B cell (primary cell): ENCODE measurements around the gene ANKS1B. TPM values are rescaled to one million over a fixed set of nuclear protein-coding genes. Genes with fewer than 3 reads are reported as not detected.

Experiments
- ATAC-seq: fragments of 200-7000 bp; cut with Tn5 transposase; one replicate; pipeline ENCODE4 v1.10.0; 2021; ENCODE audit warnings: low read depth, mild to moderate bottlenecking, moderate number of reproducible peaks, moderate library complexity
- CTCF ChIA-PET: fragments of 350-600 bp; sonication (Branson Sonifier 250); formaldehyde crosslinking; loops from one replicate; lab custom pipeline; 2021; ENCODE audit warnings: antibody characterized with exemption, inconsistent platforms; lab: Charles Lee
- POLR2A ChIA-PET: fragments of 350-600 bp; sonication (Branson Sonifier 250); formaldehyde crosslinking; loops from one replicate; lab custom pipeline; 2021; ENCODE audit warnings: antibody characterized with exemption; lab: Charles Lee
- DNase-seq: peaks from one replicate; pipeline ENCODE4 v3.0.0; 2013
- H2AFZ ChIP-seq: 2 replicates; pipeline ENCODE4 v1.6.1; 2012; ENCODE audit warnings: mild to moderate bottlenecking, low read depth, low read length; ENCODE audit not compliant: insufficient read depth, poor library complexity, severe bottlenecking
- H3K27ac ChIP-seq, 2 donors: 1 replicate in 1 of 2; 2 replicates in 1 of 2; pipeline ENCODE4 v1.5.1; 2012 to 2013; ENCODE audit warnings: low read length in 2 of 2, mild to moderate bottlenecking in 2 of 2, moderate library complexity in 1 of 2
- H3K27me3 ChIP-seq, 4 experiments: fragments of 200-600 bp in 1 of 4; sonication (generic) in 1 of 4; replicated peaks in 1 of 4; 1 replicate in 2 of 4; 2 replicates in 2 of 4; pipeline versions ENCODE4 v1.6.1 to v1.7.0; 2013 to 2016; ENCODE audit warnings: low read length in 3 of 4, mild to moderate bottlenecking in 2 of 4, mixed read lengths in 1 of 4, moderate library complexity in 1 of 4; ENCODE audit not compliant: insufficient read depth in 4 of 4, control insufficient read depth in 3 of 4; ENCODE audit errors: control extremely low read depth in 1 of 4
- H3K36me3 ChIP-seq, 2 experiments: replicated peaks in 1 of 2; 1 replicate in 1 of 2; 2 replicates in 1 of 2; pipeline versions ENCODE4 v1.6.1 to v1.7.1; 2013; ENCODE audit warnings: low read length in 1 of 2; ENCODE audit not compliant: insufficient read depth in 2 of 2, control insufficient read depth in 1 of 2; ENCODE audit errors: control extremely low read depth in 1 of 2, extremely low read depth in 1 of 2
- H3K4me1 ChIP-seq, 2 donors: fragments of 200-600 bp in 1 of 2; sonication (generic) in 1 of 2; 1 replicate in 1 of 2; 2 replicates in 1 of 2; pipeline versions ENCODE4 v1.5.1 to v1.6.1; 2013 to 2017; ENCODE audit warnings: low read length in 2 of 2; ENCODE audit not compliant: control insufficient read depth in 2 of 2, insufficient read depth in 2 of 2
- H3K4me2 ChIP-seq: replicated peaks from 2 replicates; pipeline ENCODE3; 2012; ENCODE audit warnings: mild to moderate bottlenecking, low read depth, low read length; ENCODE audit not compliant: poor library complexity, severe bottlenecking
- H3K4me3 ChIP-seq, 5 experiments: fragments of 200-600 bp in 1 of 5; sonication (generic) in 1 of 5; 1 replicate in 3 of 5; 2 replicates in 2 of 5; pipeline versions ENCODE4 v1.5.1 to v1.7.0; 2011 to 2016; ENCODE audit warnings: low read length in 4 of 5, mild to moderate bottlenecking in 4 of 5, low read depth in 2 of 5, control low read depth in 1 of 5, moderate library complexity in 1 of 5; ENCODE audit not compliant: insufficient read depth in 1 of 5; ENCODE audit errors: control extremely low read depth in 1 of 5, extremely low read depth in 1 of 5
- H3K79me2 ChIP-seq: fragments of 200-600 bp; sonication (generic); one replicate; pipeline ENCODE4 v1.6.0; 2016; ENCODE audit warnings: low read length; ENCODE audit not compliant: control insufficient read depth, insufficient read depth
- H3K9ac ChIP-seq: fragments of 200-600 bp; sonication (generic); 2 replicates; pipeline ENCODE4 v1.6.1; 2017; ENCODE audit warnings: mild to moderate bottlenecking, low read length, moderate library complexity
- H3K9me3 ChIP-seq, 3 donors: one replicate each; pipeline versions ENCODE4 v1.6.1 to v1.7.1; 2013; ENCODE audit warnings: low read length in 2 of 3; ENCODE audit not compliant: control insufficient read depth in 2 of 3, insufficient read depth in 1 of 3; ENCODE audit errors: control extremely low read depth in 1 of 3
- H4K20me1 ChIP-seq: 2 replicates; pipeline ENCODE4 v1.6.0; 2012; ENCODE audit warnings: mild to moderate bottlenecking, low read length; ENCODE audit not compliant: insufficient read depth, control insufficient read depth, poor library complexity, severe bottlenecking
- H3K27ac Mint-ChIP-seq: one replicate; pipeline ENCODE4 v1.8.0; 2021; ENCODE audit warnings: mixed read lengths
- H3K27me3 Mint-ChIP-seq: one replicate; pipeline ENCODE4 v1.8.0; 2021; ENCODE audit warnings: mixed read lengths
- H3K4me1 Mint-ChIP-seq: one replicate; pipeline ENCODE4 v1.8.0; 2021; ENCODE audit warnings: mixed read lengths
- H3K4me3 Mint-ChIP-seq: one replicate; pipeline ENCODE4 v1.8.0; 2021; ENCODE audit warnings: mixed read lengths
- H3K9me3 Mint-ChIP-seq: one replicate; pipeline ENCODE4 v1.8.0; 2022; ENCODE audit warnings: mixed read lengths; ENCODE audit not compliant: insufficient read depth
- EZH2 ChIP-seq: IDR thresholded peaks from 2 replicates; pipeline ENCODE4 v1.6.1; 2012; ENCODE audit warnings: borderline replicate concordance, low read depth, mild to moderate bottlenecking, moderate library complexity, low read length; ENCODE audit not compliant: insufficient read depth, poor library complexity, severe bottlenecking
- WGBS: methylation state at CpG from one replicate; pipeline ENCODE4 v1.1.5; 2013; ENCODE audit warnings: missing lambda C conversion rate; ENCODE audit not compliant: insufficient coverage; 5-methylcytosine and 5-hydroxymethylcytosine counted together
- intact Hi-C: fragments of 100-400 bp; cut with micrococcal nuclease; formaldehyde crosslinking; loops from one replicate; pipeline ENCODE4 v1.10.0; 2022
- polyA plus RNA-seq: library from polyadenylated mRNA; depleted of rRNA; stranded (reverse); fragments of >200 nt; gene quantifications from 2 replicates; pipeline ENCODE4 v1.2.3, GENCODE V29; 2012
- total RNA-seq, 2 donors: library from RNA; stranded (reverse); fragments of 120-200 nt in 1 of 2; gene quantifications; 1 replicate in 1 of 2; 2 replicates in 1 of 2; pipeline versions ENCODE4 v1.2.3 to v1.2.4, GENCODE V29; 2013 to 2022
- TF ChIP-seq, protein P1 (sequence below): fragments of 200-600 bp; IDR thresholded peaks from one replicate; pipeline ENCODE4 v1.8.0; 2022; ENCODE audit warnings: antibody characterized with exemption, mild to moderate bottlenecking

The ANKS1B gene
- total and polyA plus RNA-seq, 2 donors (not counting 1 experiment from before 2014, with no cell fraction given): not detected

DNA sequence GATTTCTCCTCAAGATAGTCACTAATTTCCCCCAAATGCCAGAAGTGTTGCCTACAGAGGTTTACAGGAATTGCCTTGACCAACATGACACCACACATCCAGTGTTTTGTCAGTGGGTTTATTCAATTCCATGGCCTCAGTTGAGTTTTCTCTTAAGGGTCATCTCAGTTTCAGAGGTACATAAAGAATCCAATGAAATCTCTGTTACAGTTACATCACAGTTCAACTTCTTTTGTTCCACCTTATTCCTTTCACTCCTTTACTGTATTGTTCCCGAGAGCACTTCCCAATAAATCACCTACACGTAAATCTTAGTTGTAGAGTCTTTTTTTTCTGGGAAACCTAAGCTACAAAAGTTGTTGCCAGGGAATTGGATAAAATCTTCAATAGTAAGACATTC, 410.8 kb downstream of the ANKS1B start:
- Histone ChIP-seq H3K36me3 (no peaks in the 10 kb centered on the region), H3K4me2 (no peak overlapping the region), H3K4me1 (no peaks in the 10 kb centered on the region), H3K27me3 (no peaks in the 10 kb centered on the region), H3K4me3 (no peak overlapping the region), H3K9ac (no peak overlapping the region), H3K27ac (no peak overlapping the region), H2AFZ (no peak overlapping the region), H3K9me3 (no peaks in the 10 kb centered on the region), H3K79me2 (no peaks in the 10 kb centered on the region), H4K20me1 (no peaks in the 10 kb centered on the region)
- ChIA-PET POLR2A (no interaction called here), CTCF (no interaction called here)
- DNase-seq: no peak
- no peak for ATAC-seq
- Mint-ChIP-seq H3K4me1 (no peaks in the 10 kb centered on the region), H3K4me3 (no peak overlapping the region), H3K27ac (no peak overlapping the region), H3K27me3 (no peaks in the 10 kb centered on the region), H3K9me3 (peaks cover 7% of the 10 kb centered on the region)
- intact Hi-C loops: no loop called here
- no CpG with 5 or more reads among the region's 2 CpGs for WGBS
- TF ChIP-seq, protein P1, sequence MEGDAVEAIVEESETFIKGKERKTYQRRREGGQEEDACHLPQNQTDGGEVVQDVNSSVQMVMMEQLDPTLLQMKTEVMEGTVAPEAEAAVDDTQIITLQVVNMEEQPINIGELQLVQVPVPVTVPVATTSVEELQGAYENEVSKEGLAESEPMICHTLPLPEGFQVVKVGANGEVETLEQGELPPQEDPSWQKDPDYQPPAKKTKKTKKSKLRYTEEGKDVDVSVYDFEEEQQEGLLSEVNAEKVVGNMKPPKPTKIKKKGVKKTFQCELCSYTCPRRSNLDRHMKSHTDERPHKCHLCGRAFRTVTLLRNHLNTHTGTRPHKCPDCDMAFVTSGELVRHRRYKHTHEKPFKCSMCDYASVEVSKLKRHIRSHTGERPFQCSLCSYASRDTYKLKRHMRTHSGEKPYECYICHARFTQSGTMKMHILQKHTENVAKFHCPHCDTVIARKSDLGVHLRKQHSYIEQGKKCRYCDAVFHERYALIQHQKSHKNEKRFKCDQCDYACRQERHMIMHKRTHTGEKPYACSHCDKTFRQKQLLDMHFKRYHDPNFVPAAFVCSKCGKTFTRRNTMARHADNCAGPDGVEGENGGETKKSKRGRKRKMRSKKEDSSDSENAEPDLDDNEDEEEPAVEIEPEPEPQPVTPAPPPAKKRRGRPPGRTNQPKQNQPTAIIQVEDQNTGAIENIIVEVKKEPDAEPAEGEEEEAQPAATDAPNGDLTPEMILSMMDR: no peak
- TF ChIP-seq EZH2: no peak

DNA sequence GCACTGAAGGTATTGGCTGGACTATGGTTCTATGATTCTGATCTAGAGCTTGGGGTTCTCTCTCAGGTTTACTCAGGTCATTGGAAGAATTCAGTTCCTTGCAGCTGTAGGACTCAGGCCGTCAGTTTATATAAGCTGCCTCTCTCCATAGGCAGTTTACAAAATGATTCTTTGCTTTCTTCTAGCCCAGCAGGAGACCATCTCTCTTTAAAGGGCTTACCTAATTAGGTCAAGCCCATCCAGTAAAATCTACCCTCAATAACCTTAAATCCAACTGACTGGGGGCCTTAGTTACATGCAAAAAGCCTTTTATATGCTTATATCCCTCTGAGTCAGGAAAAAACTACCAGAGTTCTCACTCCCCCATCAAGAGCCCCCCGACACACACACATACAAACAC, 417.7 kb downstream of the ANKS1B start:
- DNase-seq (no peak), ATAC-seq (no peak)
- POLR2A ChIA-PET: no interaction called here
- Mint-ChIP-seq H3K4me1 (no peaks in the 10 kb centered on the region), H3K27ac (no peak overlapping the region), H3K4me3 (no peak overlapping the region), H3K27me3 (no peaks in the 10 kb centered on the region), H3K9me3 (no peaks in the 10 kb centered on the region)
- Histone ChIP-seq H4K20me1 (no peaks in the 10 kb centered on the region), H3K4me2 (no peak overlapping the region), H3K79me2 (no peaks in the 10 kb centered on the region), H3K4me1 (no peaks in the 10 kb centered on the region), H3K27ac (no peak overlapping the region), H3K27me3 (no peaks in the 10 kb centered on the region), H3K9ac (no peak overlapping the region), H2AFZ (no peak overlapping the region), H3K4me3 (no peak overlapping the region), H3K9me3 (no peaks in the 10 kb centered on the region), H3K36me3 (no peaks in the 10 kb centered on the region)
- intact Hi-C loops: no loop called here
- 88% methylated on average over 1 of the region's 2 CpGs for WGBS
- CTCF ChIA-PET: no interaction called here
- TF ChIP-seq, protein P1: no peak
- no peak for TF ChIP-seq EZH2
